Amygdala (tissue), 56 donors: ENCODE data around the gene PPP1R3E.
"Not testable (repeated sequence)": the region's sequence is repeated elsewhere in the genome, so short reads cannot be mapped to it uniquely, and the experiment has no call there.

Experiments
- DNase-seq, 56 donors: peaks; one replicate each; lab custom pipeline; 2025; lab: John Stamatoyannopoulos, UW

The PPP1R3E gene

GRCh38 chr14:23299986-23300686 lies 2.5 kb downstream of the PPP1R3E start:
- DNase-seq: no peak

GRCh38 chr14:23299211-23299957 lies 3.3 kb downstream of the PPP1R3E start:
- DNase-seq: peak in 11 of 56 donors; percentile 12 to 60 (median 35)

GRCh38 chr14:23297611-23298277 lies 4.9 kb downstream of the PPP1R3E start:
- DNase-seq: no peak

GRCh38 chr14:23297096-23297495 lies 5.6 kb downstream of the PPP1R3E start:
- DNase-seq: no peak

- DNase-seq: no peak
These were observed 6.5 kb downstream of the PPP1R3E start for GRCh38 chr14:23296012-23296777.

- DNase-seq: peak in 30 of 56 donors; percentile 10 to 58 (median 28)
These were observed 7.7 kb downstream of the PPP1R3E start for GRCh38 chr14:23294734-23295561.

GRCh38 chr14:23286902-23287479 lies 15.7 kb downstream of the PPP1R3E start:
- no peak for DNase-seq

- peak; percentile 82 to 100 (median 98) for DNase-seq
These were observed 16.4 kb downstream of the PPP1R3E start, which contains the start of gene HOMEZ for GRCh38 chr14:23286020-23286901. Gene HOMEZ (minus strand): TSS chr14:23286132. CDS start chr14:23285952, 180 bp downstream.

GRCh38 chr14:23285530-23286019 lies 17.1 kb downstream of the PPP1R3E start:
- no peak for DNase-seq

- peak in 1 of 56 donors; percentile 19 for DNase-seq
These were observed 17.8 kb downstream of the PPP1R3E start for GRCh38 chr14:23284654-23285529.

GRCh38 chr14:23281247-23281646 lies 21.4 kb downstream of the PPP1R3E start:
- DNase-seq: no peak

- DNase-seq: not testable (repeated sequence)
These were observed 24.7 kb downstream of the PPP1R3E start for GRCh38 chr14:23277928-23278327.

- no peak for DNase-seq
These were observed 25.5 kb downstream of the PPP1R3E start for GRCh38 chr14:23277189-23277588.

GRCh38 chr14:23275412-23275811 lies 27.2 kb downstream of the PPP1R3E start:
- no peak for DNase-seq

GRCh38 chr14:23269193-23269592 lies 33.5 kb downstream of the PPP1R3E start:
- no peak for DNase-seq

GRCh38 chr14:23260849-23261248 lies 41.8 kb downstream of the PPP1R3E start:
- not testable (repeated sequence) for DNase-seq

GRCh38 chr14:23259426-23259825 lies 43.2 kb downstream of the PPP1R3E start:
- DNase-seq: no peak
